GM21737 (cell line): Measurements from ENCODE around the gene PRLR.

Experiments
- ATAC-seq: cut with Tn5 transposase; IDR thresholded peaks from one replicate; pipeline ENCODE4 v1.9.1; 2021; ENCODE audit warnings: mild to moderate bottlenecking, moderate library complexity; ENCODE audit not compliant: unreplicated experiment

PRLR gene

GRCh38 chr5:35009657-35010056, 220.6 kb downstream of the PRLR start:
- ATAC-seq, result no peak

DNA sequence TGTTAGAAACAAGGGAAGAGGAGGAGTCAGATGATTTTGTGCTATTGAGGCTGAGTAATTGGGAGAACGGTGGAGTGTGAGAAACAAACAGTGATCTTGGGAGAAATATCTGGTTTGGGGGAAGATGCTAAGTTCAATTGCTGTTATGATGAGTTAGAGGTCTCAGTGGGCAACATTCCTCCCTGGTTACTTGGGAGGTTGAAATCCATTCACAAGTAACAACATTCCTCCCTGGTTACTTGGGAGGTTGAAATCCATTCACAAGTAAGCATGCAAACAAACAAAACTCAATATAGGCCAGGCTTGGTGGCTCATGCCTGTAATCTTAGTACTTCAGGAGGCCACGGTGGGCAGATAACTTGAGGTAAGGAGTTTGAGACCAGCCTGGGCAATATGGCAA, 221.3 kb downstream of the PRLR start:
- ATAC-seq, result no peak

- no peak for ATAC-seq
These were observed 225.5 kb downstream of the PRLR start for GRCh38 chr5:35004771-35005170.

DNA sequence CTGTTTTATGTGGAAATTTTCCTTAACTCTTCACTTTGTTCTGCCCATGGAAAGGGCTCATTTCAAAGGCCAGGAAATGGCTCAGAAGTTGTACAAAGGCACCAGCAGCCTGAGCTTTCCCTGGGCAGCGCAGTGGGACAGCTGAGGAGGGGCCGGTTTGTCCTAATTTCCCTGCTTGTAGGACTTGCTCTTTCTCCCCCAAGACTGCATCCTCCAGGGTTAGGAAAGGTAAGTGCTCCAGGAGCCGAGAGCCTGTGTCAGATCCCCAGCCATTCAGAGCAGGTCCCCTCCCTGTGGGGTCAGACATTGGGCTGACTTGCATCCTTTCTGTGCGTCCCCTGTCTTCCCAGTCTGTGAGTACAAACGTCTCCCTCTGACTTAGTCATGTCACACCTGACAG, 226.1 kb downstream of the PRLR start:
- no peak for ATAC-seq

GRCh38 chr5:35003018-35003957, 227.0 kb downstream of the PRLR start:
- ATAC-seq, result peak; percentile 68

- no peak for ATAC-seq
These were observed 227.8 kb downstream of the PRLR start for GRCh38 chr5:35002459-35002858.

GRCh38 chr5:35001842-35002241, 228.4 kb downstream of the PRLR start:
- no peak for ATAC-seq
